22Rv1 (cell line): ENCODE results near the gene PMFBP1.

Experiments
- H3K27ac ChIP-seq: fragments of 450-650 bp; 2 replicates; pipeline ENCODE4 v1.5.1; 2017
- ZFX ChIP-seq: fragments of 450-650 bp; IDR thresholded peaks from 2 replicates; pipeline ENCODE4 v1.6.1; 2017; ENCODE audit warnings: antibody characterized with exemption, borderline replicate concordance
- TF ChIP-seq, protein P1 (sequence below): fragments of 450-650 bp; IDR thresholded peaks from 2 replicates; pipeline ENCODE4 v1.5.1; 2017; ENCODE audit warnings: mild to moderate bottlenecking

The PMFBP1 gene

DNA sequence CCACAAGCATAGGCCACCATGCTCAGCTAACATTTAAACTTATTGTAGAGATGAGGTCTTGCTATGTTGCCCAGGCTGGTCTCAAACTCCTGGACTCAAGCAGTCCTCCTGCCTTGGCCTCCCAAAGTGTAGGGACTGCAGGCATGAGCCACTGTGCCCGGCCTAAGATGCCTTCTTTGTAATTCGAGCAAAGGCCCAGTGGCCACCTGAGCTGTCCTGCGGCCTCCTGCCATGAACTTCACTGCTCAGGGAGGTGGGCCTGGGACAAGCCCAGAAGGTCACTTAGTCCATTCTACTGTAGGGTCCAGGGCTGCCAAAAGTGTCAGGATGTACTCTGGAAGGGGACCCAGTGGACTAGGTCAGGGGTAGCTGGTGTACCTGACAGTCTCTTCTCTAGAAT is 47.8 kb downstream of the PMFBP1 start:
- TF ChIP-seq, protein P1, sequence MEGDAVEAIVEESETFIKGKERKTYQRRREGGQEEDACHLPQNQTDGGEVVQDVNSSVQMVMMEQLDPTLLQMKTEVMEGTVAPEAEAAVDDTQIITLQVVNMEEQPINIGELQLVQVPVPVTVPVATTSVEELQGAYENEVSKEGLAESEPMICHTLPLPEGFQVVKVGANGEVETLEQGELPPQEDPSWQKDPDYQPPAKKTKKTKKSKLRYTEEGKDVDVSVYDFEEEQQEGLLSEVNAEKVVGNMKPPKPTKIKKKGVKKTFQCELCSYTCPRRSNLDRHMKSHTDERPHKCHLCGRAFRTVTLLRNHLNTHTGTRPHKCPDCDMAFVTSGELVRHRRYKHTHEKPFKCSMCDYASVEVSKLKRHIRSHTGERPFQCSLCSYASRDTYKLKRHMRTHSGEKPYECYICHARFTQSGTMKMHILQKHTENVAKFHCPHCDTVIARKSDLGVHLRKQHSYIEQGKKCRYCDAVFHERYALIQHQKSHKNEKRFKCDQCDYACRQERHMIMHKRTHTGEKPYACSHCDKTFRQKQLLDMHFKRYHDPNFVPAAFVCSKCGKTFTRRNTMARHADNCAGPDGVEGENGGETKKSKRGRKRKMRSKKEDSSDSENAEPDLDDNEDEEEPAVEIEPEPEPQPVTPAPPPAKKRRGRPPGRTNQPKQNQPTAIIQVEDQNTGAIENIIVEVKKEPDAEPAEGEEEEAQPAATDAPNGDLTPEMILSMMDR = no peak
- no peak for TF ChIP-seq ZFX

DNA sequence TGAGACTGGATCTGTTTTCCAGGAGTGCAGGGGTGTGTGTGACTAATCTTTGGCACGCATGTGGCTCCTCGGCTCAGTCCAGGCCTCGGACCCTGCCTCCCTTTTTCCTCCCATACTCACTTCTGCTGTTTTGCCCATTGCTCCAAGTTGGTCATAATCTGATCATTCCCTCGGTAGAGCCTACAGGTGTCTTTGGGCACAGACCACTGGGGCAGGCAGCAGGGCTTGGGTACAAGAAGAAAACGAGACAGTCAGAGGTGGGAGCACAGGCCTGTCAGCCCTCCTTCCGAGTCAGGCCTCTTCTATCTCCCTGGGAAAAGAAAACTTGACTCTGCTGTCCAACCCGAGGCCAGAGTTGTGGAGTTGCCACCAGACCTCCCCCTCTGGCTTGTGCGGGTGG is 48.5 kb downstream of the PMFBP1 start:
- TF ChIP-seq, protein P1 = no peak
- no peak for TF ChIP-seq ZFX
- H3K27ac ChIP-seq = no peak overlapping the region

More for the DNA sequence above, 47.8 kb downstream of the PMFBP1 start:
- H3K27ac ChIP-seq = no peak overlapping the region

DNA sequence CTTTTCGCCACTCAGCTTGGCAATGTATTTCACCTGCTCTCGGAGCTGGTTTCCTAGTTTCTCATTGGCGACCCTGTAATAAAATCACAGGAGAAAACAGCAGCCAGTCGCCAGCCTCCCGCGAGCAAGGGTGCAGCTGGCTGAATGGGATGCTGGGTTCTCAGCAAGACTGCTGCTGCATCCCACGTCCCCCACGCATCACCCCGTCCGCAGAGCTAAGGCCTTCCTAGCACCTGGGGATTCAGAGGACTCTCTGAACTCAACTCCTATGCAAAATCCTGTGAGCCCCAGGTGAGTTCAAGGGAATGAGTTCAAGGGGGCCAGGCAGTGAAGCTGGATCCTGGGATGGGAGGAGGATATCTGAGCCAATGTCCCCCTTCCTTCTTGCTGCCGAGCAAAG is 49.0 kb downstream of the PMFBP1 start:
- no peak for TF ChIP-seq ZFX

DNA sequence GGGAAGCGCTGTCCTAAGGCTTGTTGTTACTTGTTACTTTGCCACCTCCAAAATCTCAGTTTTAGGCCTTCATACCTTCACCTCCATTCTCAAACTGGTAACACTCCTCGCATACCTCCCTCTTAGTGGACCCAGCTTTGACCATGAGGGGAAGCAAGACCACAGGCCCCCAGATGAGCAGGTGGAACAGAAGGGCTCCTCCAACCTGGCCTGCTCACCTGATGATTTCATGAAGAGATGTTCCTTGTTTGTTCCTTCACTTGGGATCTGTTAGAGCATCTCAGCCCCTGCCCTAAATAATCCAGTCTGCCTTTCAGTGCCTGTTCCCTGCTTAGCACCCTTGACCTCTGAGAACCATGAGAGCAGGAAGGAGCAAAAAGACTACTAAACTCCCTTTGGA is 49.6 kb downstream of the PMFBP1 start:
- no peak overlapping the region for H3K27ac ChIP-seq
- no peak for TF ChIP-seq ZFX
- TF ChIP-seq, protein P1 = no peak

More for the DNA sequence above, 49.0 kb downstream of the PMFBP1 start:
- no peak overlapping the region for H3K27ac ChIP-seq

GRCh38 chr16:72120026-72120425 is 51.9 kb downstream of the PMFBP1 start:
- no peak overlapping the region for H3K27ac ChIP-seq
- no peak for TF ChIP-seq ZFX
- TF ChIP-seq, protein P1 = no peak

GRCh38 chr16:72113616-72113945 is 58.4 kb downstream of the PMFBP1 start:
- TF ChIP-seq, protein P1 = no peak
- TF ChIP-seq ZFX = no peak
- H3K27ac ChIP-seq = no peak overlapping the region

- no peak overlapping the region for H3K27ac ChIP-seq
- TF ChIP-seq, protein P1 = no peak
- no peak for TF ChIP-seq ZFX
These were observed 58.9 kb downstream of the PMFBP1 start for GRCh38 chr16:72112906-72113615.

- TF ChIP-seq, protein P1 = no peak
- no peak for TF ChIP-seq ZFX
- H3K27ac ChIP-seq = no peak overlapping the region
These were observed 59.5 kb downstream of the PMFBP1 start for GRCh38 chr16:72112452-72112792.
